ENCODE measurements around the gene IFNGR1.

DNA sequence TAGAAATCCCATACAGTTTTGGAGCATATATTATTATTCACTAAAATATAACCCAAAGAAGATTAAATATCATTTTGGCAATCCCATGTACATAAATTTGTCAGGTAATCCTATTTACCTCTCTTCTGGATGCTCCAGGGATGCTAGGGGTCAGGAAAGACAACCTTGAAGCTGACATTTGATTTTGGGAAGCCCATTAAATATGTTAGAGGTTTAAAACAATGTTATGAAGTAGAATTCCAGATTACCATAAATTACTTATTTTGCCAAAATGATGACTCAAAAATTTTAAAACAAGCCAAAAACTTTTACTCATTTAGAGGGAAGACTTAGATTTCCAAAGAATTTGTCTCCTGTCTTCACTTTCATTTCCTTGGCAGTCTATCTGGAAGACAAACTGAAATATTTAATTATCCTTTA is 36.5 kb downstream of the IFNGR1 start:
- TF ChIP-seq SUZ12 (IDR thresholded peaks at IDR 0.05; ENCODE audit: extremely low read depth, insufficient read depth, insufficient read length) (no peak), YY1 (IDR thresholded peaks at IDR 0.05; ENCODE audit: insufficient read depth, insufficient read length) (no peak), ZNF274 (IDR thresholded peaks at IDR 0.05; ENCODE audit: low read depth, low read length) (no peak)

Measured in NT2/D1 (cell line).